K562 (cell line): Measurements from ENCODE around the gene MATR3. TPM values are rescaled to one million over a fixed set of nuclear protein-coding genes. Genes with fewer than 3 reads are reported as not detected.

Source experiments
- ATAC-seq: fragments of 200-7000 bp; cut with Tn5 transposase; 3 replicates; pipeline ENCODE4 v1.9.1; 2020; ENCODE audit warnings: moderate library complexity
- BruUV-seq: library from RNA; stranded (reverse); fragments of 400-500 nt; replicated peaks from 2 replicates; lab custom pipeline; 2021; lab: Mats Ljungman, UMichigan
- CTCF ChIA-PET: fragments of 300-600 bp; formaldehyde crosslinking; extraction: SDS; loops from one replicate; lab custom pipeline; 2021; ENCODE audit warnings: low intra/inter-chr PET ratio; lab: Yijun Ruan, JAX
- POLR2A ChIA-PET: fragments of 300-600, 350-650 bp; sonication (Branson Sonifier 250); formaldehyde crosslinking; extraction: SDS; loops from one replicate; lab custom pipeline; 2021; ENCODE audit warnings: antibody characterized with exemption, inconsistent platforms; lab: Yijun Ruan, JAX
- DNase-seq, 4 experiments: peaks; one replicate each; pipeline versions ENCODE4 v3.0.0 to v3.0.0-alpha.2; 2011 to 2018; ENCODE audit warnings: low spot score in 3 of 4, mixed read lengths in 3 of 4; ENCODE audit errors: extremely low read depth in 1 of 4
- FAIRE-seq: peaks from 2 replicates; lab custom pipeline; 2011; peaks lifted over from hg19 to GRCh38; lab: Jason Lieb, UNC
- H2AFZ ChIP-seq: 2 replicates; pipeline ENCODE4 v1.6.0; 2011; ENCODE audit warnings: low read depth, low read length, control low read depth, inconsistent platforms
- H3K27ac ChIP-seq: fragments of 200-600 bp; 3 replicates; pipeline ENCODE4 v1.8.0; 2011; ENCODE audit warnings: low read depth, mild to moderate bottlenecking, control low read depth, inconsistent platforms, low read length, moderate library complexity, mixed read lengths; ENCODE audit errors: extremely low read depth
- H3K27me3 ChIP-seq, 2 experiments: fragments of 300-600 bp in 1 of 2; 2 replicates in 1 of 2; 3 replicates in 1 of 2; pipeline versions ENCODE4 v1.6.0 to v1.8.0; 2011; ENCODE audit warnings: inconsistent platforms in 2 of 2, low read length in 2 of 2, mild to moderate bottlenecking in 1 of 2, mixed read lengths in 1 of 2, moderate library complexity in 1 of 2; ENCODE audit not compliant: control insufficient read depth in 2 of 2, insufficient read depth in 2 of 2
- H3K36me3 ChIP-seq: fragments of 300-600 bp; 3 replicates; pipeline ENCODE4 v1.8.0; 2011; ENCODE audit warnings: mild to moderate bottlenecking, low read length, inconsistent platforms; ENCODE audit not compliant: control insufficient read depth, insufficient read depth
- H3K4me1 ChIP-seq, 2 experiments: fragments of 200-600 bp in 1 of 2; replicated peaks in 1 of 2; 2 replicates in 1 of 2; 3 replicates in 1 of 2; pipeline versions ENCODE4 v1.5.1 to v1.8.0; 2011; ENCODE audit warnings: inconsistent platforms in 2 of 2, low read length in 2 of 2, mild to moderate bottlenecking in 1 of 2, mixed read lengths in 1 of 2, moderate library complexity in 1 of 2; ENCODE audit not compliant: control insufficient read depth in 2 of 2, insufficient read depth in 2 of 2
- H3K4me2 ChIP-seq: 2 replicates; pipeline ENCODE4 v1.6.1; 2011; ENCODE audit warnings: low read length, control low read depth, inconsistent platforms, mixed read lengths; ENCODE audit not compliant: insufficient read depth
- H3K4me3 ChIP-seq: fragments of 200-600 bp; sonication (generic), shearing (Covaris generic); 2 replicates; pipeline ENCODE4 v1.5.1; 2016; ENCODE audit warnings: control low read depth, inconsistent platforms
- H3K79me2 ChIP-seq: fragments of 200-600 bp; 3 replicates; pipeline ENCODE4 v1.8.0; 2011; ENCODE audit warnings: low read length, inconsistent platforms; ENCODE audit not compliant: control insufficient read depth, insufficient read depth
- H3K9ac ChIP-seq, 2 experiments: 2 replicates each; pipeline versions ENCODE4 v1.6.0 to v1.6.1; 2011; ENCODE audit warnings: low read depth in 2 of 2, low read length in 2 of 2, control low read depth in 1 of 2, inconsistent platforms in 1 of 2, mild to moderate bottlenecking in 1 of 2, mixed read lengths in 1 of 2; ENCODE audit not compliant: insufficient read depth in 1 of 2
- H3K9me1 ChIP-seq: one replicate; pipeline ENCODE4 v1.6.0; 2011; ENCODE audit warnings: inconsistent platforms, mild to moderate bottlenecking, low read length, moderate library complexity; ENCODE audit not compliant: control insufficient read depth, insufficient read depth
- H3K9me3 ChIP-seq: replicated peaks from 2 replicates; pipeline ENCODE4 v1.5.1; 2011; ENCODE audit warnings: low read depth, low read length, inconsistent platforms; ENCODE audit not compliant: control insufficient read depth, insufficient read depth
- H4K20me1 ChIP-seq: replicated peaks from 2 replicates; pipeline ENCODE4 v1.6.1; 2011; ENCODE audit warnings: low read length, inconsistent platforms, mixed read lengths; ENCODE audit not compliant: control insufficient read depth, insufficient read depth
- BMI1 ChIP-seq: fragments of 150-350 bp; IDR thresholded peaks from 2 replicates; pipeline ENCODE4 v1.6.1; 2014; ENCODE audit warnings: low read length
- FOXA3 ChIP-seq, 2 experiments: fragments of 450-650 bp in 1 of 2; sonication (generic) in 1 of 2; formaldehyde crosslinking; IDR thresholded peaks in 1 of 2; conservative IDR thresholded peaks in 1 of 2; 2 replicates each; pipeline versions ENCODE4 v1.4.0 to v1.8.0; 2020 to 2022; ENCODE audit warnings: mild to moderate bottlenecking in 2 of 2, missing genetic modification reagents in 1 of 2
- FOXK2 ChIP-seq, 2 experiments: fragments of 450-650 bp; IDR thresholded peaks in 1 of 2; conservative IDR thresholded peaks in 1 of 2; 2 replicates each; pipeline ENCODE4 v1.6.1; 2016; ENCODE audit warnings: low read depth in 2 of 2, mild to moderate bottlenecking in 1 of 2
- JUNB ChIP-seq: fragments of 450-650 bp; formaldehyde crosslinking; conservative IDR thresholded peaks from 2 replicates; pipeline ENCODE4 v1.4.0; 2020; ENCODE audit warnings: mild to moderate bottlenecking
- KLF6 ChIP-seq: fragments of 250-450 bp; sonication (Bioruptor Pico); IDR thresholded peaks from 2 replicates; pipeline ENCODE4 v1.4.0; 2020; ENCODE audit warnings: mild to moderate bottlenecking, moderate library complexity, borderline replicate concordance
- MAFK ChIP-seq: IDR thresholded peaks from 2 replicates; pipeline ENCODE4 v1.6.1; 2011; ENCODE audit warnings: low read length, improper control_type of control experiment
- MED1 ChIP-seq: sonication (generic); formaldehyde crosslinking; IDR thresholded peaks from 2 replicates; pipeline ENCODE4 v1.8.1; 2023; ENCODE audit warnings: missing genetic modification reagents, borderline replicate concordance
- TAF1 ChIP-seq: IDR thresholded peaks from 2 replicates; pipeline ENCODE4 v1.6.1; 2011; ENCODE audit warnings: mild to moderate bottlenecking, low read length, moderate library complexity; ENCODE audit not compliant: insufficient read depth, control insufficient read depth, severe bottlenecking; ENCODE audit errors: extremely low read depth
- USF1 ChIP-seq: sonication (generic); formaldehyde crosslinking; IDR thresholded peaks from 2 replicates; pipeline ENCODE4 v1.9.0; 2022; ENCODE audit warnings: mild to moderate bottlenecking, missing genetic modification reagents
- ZBED1 ChIP-seq: IDR thresholded peaks from 2 replicates; pipeline ENCODE4 v1.6.1; 2014
- ZNF384 ChIP-seq: IDR thresholded peaks from 2 replicates; pipeline ENCODE4 v1.6.1; 2012; ENCODE audit warnings: low read depth, low read length, improper control_type of control experiment
- ZNF780A ChIP-seq: fragments of 250-450 bp; sonication (Bioruptor Pico); IDR thresholded peaks from 2 replicates; pipeline ENCODE4 v1.5.0; 2021; ENCODE audit warnings: mild to moderate bottlenecking
- WGBS: fragments of 100-300 bp; shearing (Covaris generic); methylation state at CpG from one replicate; pipeline ENCODE4 v1.1.6; 2016; ENCODE audit warnings: low coverage, mixed read lengths; ENCODE audit not compliant: insufficient coverage; ENCODE audit errors: missing lambda C conversion rate; 5-methylcytosine and 5-hydroxymethylcytosine counted together
- in situ Hi-C: fragments of 300-500 bp; cut with MboI; formaldehyde crosslinking; loops from 4 replicates; pipeline ENCODE4 v1.15.0; 2018; ENCODE audit warnings: inconsistent platforms, mixed read lengths
- intact Hi-C: fragments of 100-400 bp; cut with micrococcal nuclease; formaldehyde crosslinking; loops from 2 replicates; pipeline ENCODE4 v1.14.2; 2022
- polyA plus RNA-seq, 8 experiments: library from polyadenylated mRNA; depleted of rRNA in 4 of 8; stranded (reverse) in 5 of 8; unstranded in 3 of 8; fragments of >200 nt; fragmentation: Nextera tagmentation in 2 of 8; fragmentation: Illumina TruSeq in 1 of 8; extraction: Ambion mirVana in 2 of 8; extraction: Trizol in 1 of 8; gene quantifications; 2 replicates each; pipeline versions ENCODE4 v1.2.1 to v1.2.3, GENCODE V29; 2011 to 2014; ENCODE audit warnings: inconsistent platforms in 1 of 8, missing spikeins in 1 of 8
- total RNA-seq, 7 experiments: library from RNA; depleted of rRNA in 6 of 7; stranded (reverse); fragments of >200 nt in 6 of 7; fragmentation: Illumina TruSeq in 2 of 7; extraction: Trizol in 2 of 7; gene quantifications; 2 replicates each; pipeline versions ENCODE4 v1.2.1 to v1.2.3, GENCODE V29; 2011 to 2021; ENCODE audit warnings: low replicate concordance in 1 of 7
- TF ChIP-seq, protein P1 (sequence below), 3 experiments: fragments of 200-800 bp in 1 of 3; fragments of 250-450 bp in 1 of 3; fragments of 450-650 bp in 1 of 3; sonication (Bioruptor Pico) in 1 of 3; sonication (Bioruptor generic) in 1 of 3; formaldehyde crosslinking in 1 of 3; IDR thresholded peaks; 2 replicates each; pipeline versions ENCODE4 v1.6.1 to v1.8.0; 2016 to 2022; ENCODE audit warnings: mild to moderate bottlenecking in 2 of 3, missing genetic modification characterization in 2 of 3, missing compliant biosample characterization in 1 of 3, moderate library complexity in 1 of 3
- TF ChIP-seq, protein P2 (sequence below): IDR thresholded peaks from 2 replicates; pipeline ENCODE4 v1.6.1; 2011; ENCODE audit warnings: borderline replicate concordance, low read depth, mild to moderate bottlenecking, moderate library complexity, low read length; ENCODE audit not compliant: insufficient read depth, poor library complexity, severe bottlenecking

Gene MATR3
- total and polyA plus RNA-seq, 9 of the 15 experiments (the other 6 are each of a cell fraction or from before 2014, with no cell fraction given): 150 to 425 (median 263) TPM

DNA sequence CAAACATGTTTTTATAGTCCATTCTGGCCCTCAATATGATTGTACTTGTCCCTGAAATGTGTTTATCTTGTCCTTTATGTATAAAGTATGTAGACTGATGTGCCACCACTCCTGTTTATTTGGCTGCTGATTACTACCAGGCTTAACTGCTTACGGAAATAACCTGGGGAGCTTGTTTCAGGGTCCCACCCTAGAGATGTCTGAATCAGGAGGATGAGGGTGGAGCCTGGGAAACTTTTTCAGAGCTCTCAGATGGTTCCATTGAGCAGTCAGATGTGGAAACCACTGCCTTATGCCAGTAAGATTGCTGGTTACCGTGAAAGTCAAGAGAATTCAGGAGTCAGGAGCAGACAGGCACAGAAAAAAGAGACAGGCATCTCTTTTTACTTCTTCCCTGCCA lies 70.4 kb downstream of the MATR3 start:
- intact Hi-C loops: no loop called here
- H3K4me3 ChIP-seq: no peak overlapping the region
- H3K9ac ChIP-seq: no peak overlapping the region
- no peaks in the 10 kb centered on the region for H3K27me3 ChIP-seq
- DNase-seq: no peak
- H3K4me1 ChIP-seq: no peaks in the 10 kb centered on the region
- peaks cover 4% of the 10 kb centered on the region; the same call in 1 of the 2 replicates for H4K20me1 ChIP-seq
- H3K4me2 ChIP-seq: no peak overlapping the region
- H3K27ac ChIP-seq: no peak overlapping the region
- no peaks in the 10 kb centered on the region for H3K9me3 ChIP-seq
- POLR2A ChIA-PET: interaction anchor here (1.5 kb wide), 1 partner anchor 18 kb away, joined by 6 read pairs; no protein-coding TSS in a partner anchor
- H3K9me1 ChIP-seq: no peaks in the 10 kb centered on the region
- H3K79me2 ChIP-seq: peaks cover 32% of the 10 kb centered on the region
- no peak for ATAC-seq
- no peak for TF ChIP-seq ZNF780A (CRISPR knock-in tag)
- TF ChIP-seq ZBED1: no peak
- TF ChIP-seq, protein P1, sequence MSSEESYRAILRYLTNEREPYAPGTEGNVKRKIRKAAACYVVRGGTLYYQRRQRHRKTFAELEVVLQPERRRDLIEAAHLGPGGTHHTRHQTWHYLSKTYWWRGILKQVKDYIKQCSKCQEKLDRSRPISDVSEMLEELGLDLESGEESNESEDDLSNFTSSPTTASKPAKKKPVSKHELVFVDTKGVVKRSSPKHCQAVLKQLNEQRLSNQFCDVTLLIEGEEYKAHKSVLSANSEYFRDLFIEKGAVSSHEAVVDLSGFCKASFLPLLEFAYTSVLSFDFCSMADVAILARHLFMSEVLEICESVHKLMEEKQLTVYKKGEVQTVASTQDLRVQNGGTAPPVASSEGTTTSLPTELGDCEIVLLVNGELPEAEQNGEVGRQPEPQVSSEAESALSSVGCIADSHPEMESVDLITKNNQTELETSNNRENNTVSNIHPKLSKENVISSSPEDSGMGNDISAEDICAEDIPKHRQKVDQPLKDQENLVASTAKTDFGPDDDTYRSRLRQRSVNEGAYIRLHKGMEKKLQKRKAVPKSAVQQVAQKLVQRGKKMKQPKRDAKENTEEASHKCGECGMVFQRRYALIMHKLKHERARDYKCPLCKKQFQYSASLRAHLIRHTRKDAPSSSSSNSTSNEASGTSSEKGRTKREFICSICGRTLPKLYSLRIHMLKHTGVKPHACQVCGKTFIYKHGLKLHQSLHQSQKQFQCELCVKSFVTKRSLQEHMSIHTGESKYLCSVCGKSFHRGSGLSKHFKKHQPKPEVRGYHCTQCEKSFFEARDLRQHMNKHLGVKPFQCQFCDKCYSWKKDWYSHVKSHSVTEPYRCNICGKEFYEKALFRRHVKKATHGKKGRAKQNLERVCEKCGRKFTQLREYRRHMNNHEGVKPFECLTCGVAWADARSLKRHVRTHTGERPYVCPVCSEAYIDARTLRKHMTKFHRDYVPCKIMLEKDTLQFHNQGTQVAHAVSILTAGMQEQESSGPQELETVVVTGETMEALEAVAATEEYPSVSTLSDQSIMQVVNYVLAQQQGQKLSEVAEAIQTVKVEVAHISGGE (CRISPR knock-in tag; IDR thresholded peaks at IDR 0.05): no peak
- no peak for TF ChIP-seq ZNF384
- no peak for TF ChIP-seq USF1 (CRISPR knock-in tag)
- TF ChIP-seq KLF6: no peak
- TF ChIP-seq MAFK: no peak
- no peak for TF ChIP-seq JUNB (CRISPR knock-in tag)
- no peak for TF ChIP-seq TAF1
- no peak for TF ChIP-seq MED1 (CRISPR knock-in tag)
- TF ChIP-seq, protein P2, sequence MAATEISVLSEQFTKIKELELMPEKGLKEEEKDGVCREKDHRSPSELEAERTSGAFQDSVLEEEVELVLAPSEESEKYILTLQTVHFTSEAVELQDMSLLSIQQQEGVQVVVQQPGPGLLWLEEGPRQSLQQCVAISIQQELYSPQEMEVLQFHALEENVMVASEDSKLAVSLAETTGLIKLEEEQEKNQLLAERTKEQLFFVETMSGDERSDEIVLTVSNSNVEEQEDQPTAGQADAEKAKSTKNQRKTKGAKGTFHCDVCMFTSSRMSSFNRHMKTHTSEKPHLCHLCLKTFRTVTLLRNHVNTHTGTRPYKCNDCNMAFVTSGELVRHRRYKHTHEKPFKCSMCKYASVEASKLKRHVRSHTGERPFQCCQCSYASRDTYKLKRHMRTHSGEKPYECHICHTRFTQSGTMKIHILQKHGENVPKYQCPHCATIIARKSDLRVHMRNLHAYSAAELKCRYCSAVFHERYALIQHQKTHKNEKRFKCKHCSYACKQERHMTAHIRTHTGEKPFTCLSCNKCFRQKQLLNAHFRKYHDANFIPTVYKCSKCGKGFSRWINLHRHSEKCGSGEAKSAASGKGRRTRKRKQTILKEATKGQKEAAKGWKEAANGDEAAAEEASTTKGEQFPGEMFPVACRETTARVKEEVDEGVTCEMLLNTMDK: no peak
- TF ChIP-seq FOXA3 (CRISPR knock-in tag; conservative IDR thresholded peaks at IDR 0.05 in 1 of 2, IDR thresholded peaks at IDR 0.05 in 1 of 2): no peak
- TF ChIP-seq FOXK2 (conservative IDR thresholded peaks at IDR 0.05 in 1 of 2, IDR thresholded peaks at IDR 0.05 in 1 of 2; ENCODE audit: low read depth in 2 of 2): no peak
- TF ChIP-seq BMI1: no peak
- TF ChIP-seq, all 486 proteins: peak for 0
- CTCF ChIA-PET: no interaction called here
- no peak overlapping the region for H2AFZ ChIP-seq
- peaks cover 53% of the 10 kb centered on the region for H3K36me3 ChIP-seq
- BruUV-seq: no TSS peak
- 89% methylated on average over 2 of the region's 2 CpGs for WGBS
- in situ Hi-C loops: no loop called here
- no peak for FAIRE-seq
